Tibial artery (tissue), 4 donors: ENCODE results near the gene EFHD1.

Source experiments
- DNase-seq, 2 donors: peaks; one replicate each; pipeline ENCODE4 v3.0.0-alpha.2; 2019
- H3K27ac ChIP-seq, 2 donors: fragments of 200-600 bp; sonication (generic) in 1 of 2; 1 replicate in 1 of 2; 2 replicates in 1 of 2; pipeline ENCODE4 v1.5.1; 2018 to 2019; ENCODE audit warnings: mild to moderate bottlenecking in 1 of 2
- H3K27me3 ChIP-seq, 2 donors: fragments of 200-600 bp; sonication (generic) in 1 of 2; one replicate each; pipeline versions ENCODE4 v1.5.1 to v1.6.0; 2016 to 2019
- H3K36me3 ChIP-seq, 3 donors: fragments of 200-600 bp; sonication (generic) in 2 of 3; one replicate each; pipeline ENCODE4 v1.5.1; 2016 to 2019; ENCODE audit warnings: mild to moderate bottlenecking in 2 of 3
- H3K4me1 ChIP-seq, 4 donors: fragments of 200-600 bp; sonication (generic) in 2 of 4; 1 replicate in 3 of 4; 2 replicates in 1 of 4; pipeline ENCODE4 v1.5.1; 2016 to 2019
- H3K4me3 ChIP-seq, 2 donors: fragments of 200-600 bp; sonication (generic) in 1 of 2; 1 replicate in 1 of 2; 2 replicates in 1 of 2; pipeline ENCODE4 v1.5.1; 2018 to 2019; ENCODE audit warnings: mild to moderate bottlenecking in 2 of 2
- H3K9me3 ChIP-seq, 3 donors: fragments of 200-600 bp; sonication (generic) in 1 of 3; one replicate each; pipeline ENCODE4 v1.5.1; 2016 to 2019
- CTCF ChIP-seq, 2 experiments: fragments of 200-600 bp in 1 of 2; fragments of 450-650 bp in 1 of 2; IDR thresholded peaks; one replicate each; pipeline ENCODE4 v1.5.1; 2017 to 2019; ENCODE audit warnings: antibody characterized with exemption in 2 of 2, mild to moderate bottlenecking in 1 of 2, moderate library complexity in 1 of 2
- intact Hi-C: fragments of 100-400 bp; cut with DNase I; formaldehyde crosslinking; loops from one replicate; pipeline ENCODE4 v1.15.0; 2023; ENCODE audit warnings: low total_unique reads

The EFHD1 gene

DNA sequence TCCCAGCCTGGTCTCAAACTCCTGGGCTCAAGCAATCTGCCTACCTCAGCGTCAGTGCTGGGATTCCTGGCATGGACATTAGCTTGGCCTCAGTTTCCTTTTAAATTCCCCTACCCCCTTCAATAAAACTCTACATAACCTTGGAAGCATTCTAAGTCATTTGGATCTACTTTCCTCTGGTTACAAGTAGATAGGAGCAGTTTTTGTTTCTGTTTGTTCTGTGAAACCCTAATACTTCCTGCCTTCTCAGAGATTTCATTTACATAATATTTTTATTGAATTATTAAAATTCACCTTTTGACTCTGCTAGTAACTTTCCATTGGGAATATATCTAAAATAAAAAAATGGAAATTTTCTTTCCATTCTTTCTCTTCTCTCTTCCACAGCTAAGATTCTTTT is 89.6 kb downstream of the EFHD1 start:
- peaks cover 0 to 11% (median 5%) of the 10 kb centered on the region in 4 donors for H3K4me1 ChIP-seq
- H3K4me3 ChIP-seq, result no peak overlapping the region
- no peaks in the 10 kb centered on the region for H3K27me3 ChIP-seq
- H3K9me3 ChIP-seq, result no peaks in the 10 kb centered on the region
- no peak for DNase-seq
- H3K27ac ChIP-seq, result no peak overlapping the region
- peaks cover 12 to 29% (median 25%) of the 10 kb centered on the region in 3 donors for H3K36me3 ChIP-seq
- no peak for TF ChIP-seq CTCF (IDR thresholded peaks at IDR 0.05)
- intact Hi-C loops, result no loop called here

DNA sequence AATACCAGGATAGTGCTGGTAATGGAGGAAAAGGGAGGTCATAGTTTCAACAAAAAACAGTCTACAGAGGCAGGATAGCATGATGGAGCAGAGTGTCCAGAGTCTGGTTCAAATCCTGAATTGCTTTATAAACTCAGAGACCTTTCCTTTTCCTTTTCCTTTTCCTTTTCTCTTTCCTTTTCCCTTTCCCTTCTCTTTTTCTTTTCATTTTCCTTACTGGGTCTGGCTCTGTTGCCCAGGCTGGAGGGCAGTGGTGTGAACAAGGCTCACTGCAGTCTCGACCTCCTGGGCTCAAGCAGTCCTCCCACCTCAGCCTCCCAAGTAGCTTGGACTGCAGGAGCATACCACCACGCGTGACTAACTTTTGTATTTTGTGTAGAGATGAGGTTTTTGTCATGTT is 95.4 kb downstream of the EFHD1 start:
- Histone ChIP-seq H3K4me3 (no peak overlapping the region), H3K27ac (no peak overlapping the region), H3K27me3 (no peaks in the 10 kb centered on the region), H3K4me1 (peaks cover 0 to 8% (median 2%) of the 10 kb centered on the region in 4 donors), H3K36me3 (peaks cover 12 to 39% (median 26%) of the 10 kb centered on the region in 3 donors), H3K9me3 (no peaks in the 10 kb centered on the region)
- TF ChIP-seq CTCF (IDR thresholded peaks at IDR 0.05), result no peak
- DNase-seq, result no peak
- intact Hi-C loops, result no loop called here

- no peaks in the 10 kb centered on the region for H3K27me3 ChIP-seq
- DNase-seq, result no peak
- peaks cover 0 to 8% (median 2%) of the 10 kb centered on the region in 4 donors for H3K4me1 ChIP-seq
- no peaks in the 10 kb centered on the region for H3K9me3 ChIP-seq
- no peak overlapping the region for H3K27ac ChIP-seq
- intact Hi-C loops, result no loop called here
- H3K36me3 ChIP-seq, result peaks cover 0 to 40% (median 18%) of the 10 kb centered on the region in 3 donors
- no peak overlapping the region for H3K4me3 ChIP-seq
- no peak for TF ChIP-seq CTCF (IDR thresholded peaks at IDR 0.05)
Observed at GRCh38 chr2:232731470-232731869, 98.1 kb downstream of the EFHD1 start.
